GM19351 (cell line): Measurements from ENCODE around the gene CLUH.
"Not testable (repeated sequence)": the region's sequence is repeated elsewhere in the genome, so short reads cannot be mapped to it uniquely, and the experiment has no call there.

Source experiments
- ATAC-seq: cut with Tn5 transposase; IDR thresholded peaks from one replicate; pipeline ENCODE4 v1.9.1; 2021; ENCODE audit warnings: mild to moderate bottlenecking, moderate library complexity; ENCODE audit not compliant: unreplicated experiment

CLUH gene

GRCh38 chr17:2689411-2690164, 22.0 kb downstream of the CLUH start:
- no peak for ATAC-seq

GRCh38 chr17:2688351-2689342, 22.9 kb downstream of the CLUH start:
- ATAC-seq, result no peak

GRCh38 chr17:2687074-2687418, 24.5 kb downstream of the CLUH start:
- ATAC-seq, result no peak

- ATAC-seq, result no peak
Measured at GRCh38 chr17:2685696-2686095, 25.9 kb downstream of the CLUH start.

- ATAC-seq, result no peak
Measured at GRCh38 chr17:2684549-2684948, 27.0 kb downstream of the CLUH start.

- no peak for ATAC-seq
Measured at GRCh38 chr17:2683912-2684311, 27.7 kb downstream of the CLUH start.

- no peak for ATAC-seq
Measured at GRCh38 chr17:2682176-2682938, 29.2 kb downstream of the CLUH start.

GRCh38 chr17:2681650-2682049, 29.9 kb downstream of the CLUH start:
- no peak for ATAC-seq

GRCh38 chr17:2680961-2681360, 30.6 kb downstream of the CLUH start:
- no peak for ATAC-seq

- ATAC-seq, result not testable (repeated sequence)
Measured at GRCh38 chr17:2679247-2679646, 32.3 kb downstream of the CLUH start.

- no peak for ATAC-seq
Measured at GRCh38 chr17:2672026-2672425, 39.5 kb downstream of the CLUH start.

- not testable (repeated sequence) for ATAC-seq
Measured at GRCh38 chr17:2660410-2660809, 51.2 kb downstream of the CLUH start.

- not testable (repeated sequence) for ATAC-seq
Measured at GRCh38 chr17:2659337-2659736, 52.2 kb downstream of the CLUH start.

- ATAC-seq, result no peak
Measured at GRCh38 chr17:2656283-2656682, 55.3 kb downstream of the CLUH start.

GRCh38 chr17:2655546-2655945, 56.0 kb downstream of the CLUH start:
- no peak for ATAC-seq

GRCh38 chr17:2652911-2653310, 58.7 kb downstream of the CLUH start:
- not testable (repeated sequence) for ATAC-seq

GRCh38 chr17:2649191-2649590, 62.4 kb downstream of the CLUH start:
- ATAC-seq, result no peak

- no peak for ATAC-seq
Measured at GRCh38 chr17:2647957-2648356, 63.6 kb downstream of the CLUH start.

- ATAC-seq, result no peak
Measured at GRCh38 chr17:2644971-2645370, 66.6 kb downstream of the CLUH start.
